Stomach (tissue), 4 donors: ENCODE measurements around the gene FIBP.

Experiments
- CTCF ChIP-seq, 7 experiments: fragments of 450-650 bp in 4 of 7; fragments of 200-600 bp in 3 of 7; sonication (generic) in 3 of 7; IDR thresholded peaks; one replicate each; pipeline ENCODE4 v1.5.1; 2016 to 2019; ENCODE audit warnings: antibody characterized with exemption in 7 of 7, control low read depth in 2 of 7, mild to moderate bottlenecking in 1 of 7
- POLR2A ChIP-seq, 4 donors: fragments of 450-650 bp; IDR thresholded peaks; one replicate each; pipeline ENCODE4 v1.6.1; 2016; ENCODE audit warnings: antibody characterized with exemption in 4 of 4, control low read depth in 2 of 4, mild to moderate bottlenecking in 1 of 4, moderate library complexity in 1 of 4

DNA sequence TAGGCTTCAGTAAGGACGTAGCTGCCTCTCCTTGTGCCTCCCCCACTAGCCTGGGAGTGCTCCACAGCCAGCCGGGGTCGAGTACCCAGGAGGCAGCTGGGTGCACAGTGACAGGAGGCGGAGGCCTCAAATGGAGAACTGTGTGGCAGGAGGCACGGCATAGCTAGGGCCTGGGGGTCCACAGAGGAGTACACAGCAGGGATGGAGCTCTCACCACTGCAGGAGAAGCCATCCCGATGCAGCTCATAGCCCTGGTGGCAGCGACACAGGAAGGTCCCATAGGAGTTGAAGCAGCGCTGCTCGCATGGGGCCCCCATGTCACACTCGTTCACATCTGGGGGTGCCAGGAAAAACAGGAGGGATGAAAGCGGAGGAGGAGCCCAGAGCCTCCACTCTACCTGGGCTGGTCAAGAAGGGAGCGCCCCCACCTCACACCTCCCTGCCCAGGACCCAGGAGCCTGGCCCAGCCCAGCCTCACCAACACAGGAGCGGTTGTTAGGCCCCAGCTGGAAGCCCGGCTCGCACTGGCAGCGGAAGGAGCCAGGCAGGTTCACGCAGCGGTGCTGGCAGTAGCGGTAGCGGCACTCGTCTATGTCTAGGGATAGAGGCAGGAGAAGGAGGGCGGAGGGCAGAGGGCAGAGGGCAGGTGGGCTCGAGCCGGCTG, 18.5 kb downstream of the FIBP start:
- TF ChIP-seq CTCF (IDR thresholded peaks at IDR 0.05) (no peak), POLR2A (IDR thresholded peaks at IDR 0.05) (no peak)
